Right kidney (tissue), 1 donor: ENCODE results near the gene SPG21.

ENCODE experiments used
- DNase-seq: peaks from one replicate; pipeline ENCODE4 v3.0.0-alpha.2; 2016

SPG21 gene

GRCh38 chr15:64943512-64944225, 46.0 kb downstream of the SPG21 start:
- no peak for DNase-seq

GRCh38 chr15:64942356-64942755, 47.4 kb downstream of the SPG21 start:
- no peak for DNase-seq

GRCh38 chr15:64938192-64938591, 51.5 kb downstream of the SPG21 start:
- DNase-seq: no peak

GRCh38 chr15:64934023-64934422, 55.7 kb downstream of the SPG21 start:
- DNase-seq: no peak

- no peak for DNase-seq
Observed at GRCh38 chr15:64931381-64931780, 58.3 kb downstream of the SPG21 start.

- DNase-seq: no peak
Observed at GRCh38 chr15:64930778-64931371, 58.8 kb downstream of the SPG21 start.

- DNase-seq: no peak
Observed at GRCh38 chr15:64930019-64930652, 59.6 kb downstream of the SPG21 start.

- DNase-seq: no peak
Observed at GRCh38 chr15:64928626-64929220, 61.0 kb downstream of the SPG21 start.

- no peak for DNase-seq
Observed at GRCh38 chr15:64926661-64927060, 63.1 kb downstream of the SPG21 start.

GRCh38 chr15:64925335-64926330, 64.1 kb downstream of the SPG21 start:
- no peak for DNase-seq

GRCh38 chr15:64923546-64923945, 66.2 kb downstream of the SPG21 start:
- DNase-seq: no peak

- DNase-seq: no peak
Observed at GRCh38 chr15:64921711-64922110, 68.0 kb downstream of the SPG21 start.

- DNase-seq: no peak
Observed at GRCh38 chr15:64919721-64920120, 70.0 kb downstream of the SPG21 start.

- DNase-seq: no peak
Observed at GRCh38 chr15:64917211-64917610, 72.5 kb downstream of the SPG21 start.

- DNase-seq: no peak
Observed at GRCh38 chr15:64916365-64916764, 73.3 kb downstream of the SPG21 start.

GRCh38 chr15:64915518-64916227, 74.0 kb downstream of the SPG21 start:
- no peak for DNase-seq
